ENCODE data around the gene CRYBB1. TPM values are rescaled to one million over a fixed set of nuclear protein-coding genes. Genes with fewer than 3 reads are reported as not detected.

CRYBB1 gene
- total RNA-seq, 2 experiments from 2014 or later = 0.65 to 1.2 TPM

DNA sequence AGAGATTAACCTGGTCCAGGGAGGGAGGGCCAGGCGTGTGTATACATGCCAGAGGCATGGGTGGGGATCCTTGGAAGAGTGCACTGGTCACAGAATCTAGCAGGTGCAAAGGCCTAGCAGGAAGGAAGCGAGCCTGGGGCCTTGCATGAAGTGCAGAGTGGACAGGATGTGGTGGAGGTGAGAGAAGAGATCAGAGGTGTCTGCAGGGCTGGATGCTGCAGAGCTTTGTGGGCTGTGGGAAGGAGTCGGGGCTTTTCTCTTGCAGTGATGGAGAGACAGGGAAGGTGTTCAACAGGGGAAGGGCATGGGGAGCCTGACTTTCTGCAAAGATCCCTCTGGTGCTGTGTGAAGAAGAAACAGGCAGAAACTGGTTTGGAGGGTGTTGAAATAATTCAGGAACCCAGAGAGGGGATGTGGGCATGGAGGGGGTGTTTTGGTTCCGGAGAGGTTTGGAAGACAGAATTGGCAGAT lies 25.4 kb downstream of the CRYBB1 start:
- Mint-ChIP-seq H3K27me3 (peaks cover 4% of the 10 kb centered on the region), H3K4me3 (peak overlapping the region; percentile 45), H3K27ac (peak overlapping the region; percentile 82), H3K9me3 (peaks cover 2% of the 10 kb centered on the region), H3K4me1 (peaks cover 69% of the 10 kb centered on the region), H3K36me3 (ENCODE audit: low read depth) (peaks cover 10% of the 10 kb centered on the region)
- ChIA-PET CTCF (interaction anchor here (0.6 to 1.3 kb wide), 3 partner anchors 13 to 89 kb away, joined by 3 to 4 read pairs (median 3); no protein-coding TSS in a partner anchor), POLR2A (interaction anchor here (0.6 to 3.6 kb wide), 6 partner anchors 12 to 81 kb away, joined by 3 to 16 read pairs (median 5); no protein-coding TSS in a partner anchor)
- DNase-seq = peak; percentile 80

- peak; percentile 84 for DNase-seq
- Mint-ChIP-seq H3K9me3 (peaks cover 2% of the 10 kb centered on the region), H3K4me1 (peaks cover 82% of the 10 kb centered on the region), H3K4me3 (peak within 1 kb of the TSS; percentile 90), H3K27ac (peak within 1 kb of the TSS; percentile 78), H3K36me3 (ENCODE audit: low read depth) (peaks cover 20% of the 10 kb centered on the region), H3K27me3 (no peaks in the 10 kb centered on the region)
- POLR2A ChIA-PET = interaction anchor here (1.0 to 1.9 kb wide), 3 partner anchors 10 to 106 kb away, joined by 3 to 8 read pairs (median 3); partner anchors contain the start of genes HPS4 and SRRD
- CTCF ChIA-PET = no interaction called here
These were observed 27.7 kb downstream of the CRYBB1 start, which contains the start of gene TPST2 for GRCh38 chr22:26589845-26590736. Gene TPST2, minus strand, starts transcription at chr22:26590132. Its CDS starts 48,502 bp downstream, at chr22:26541630.

- no peaks in the 10 kb centered on the region for H3K27me3 Mint-ChIP-seq
- POLR2A ChIA-PET = interaction anchor here (1.0 to 1.9 kb wide), 3 partner anchors 9 to 105 kb away, joined by 3 to 8 read pairs (median 3); partner anchors contain the start of genes HPS4 and SRRD
- peaks cover 27% of the 10 kb centered on the region for H3K36me3 Mint-ChIP-seq (ENCODE audit: low read depth)
- DNase-seq = peak; percentile 29
- H3K4me1 Mint-ChIP-seq = peaks cover 85% of the 10 kb centered on the region
- H3K9me3 Mint-ChIP-seq = peaks cover 2% of the 10 kb centered on the region
- H3K4me3 Mint-ChIP-seq = peak overlapping the region; percentile 90
- peak overlapping the region; percentile 69 for H3K27ac Mint-ChIP-seq
- CTCF ChIA-PET = interaction anchor here (1.3 kb wide), 1 partner anchor 46 kb away, joined by 3 read pairs; no protein-coding TSS in a partner anchor
These were observed 28.4 kb downstream of the CRYBB1 start for GRCh38 chr22:26589367-26589844.

DNA sequence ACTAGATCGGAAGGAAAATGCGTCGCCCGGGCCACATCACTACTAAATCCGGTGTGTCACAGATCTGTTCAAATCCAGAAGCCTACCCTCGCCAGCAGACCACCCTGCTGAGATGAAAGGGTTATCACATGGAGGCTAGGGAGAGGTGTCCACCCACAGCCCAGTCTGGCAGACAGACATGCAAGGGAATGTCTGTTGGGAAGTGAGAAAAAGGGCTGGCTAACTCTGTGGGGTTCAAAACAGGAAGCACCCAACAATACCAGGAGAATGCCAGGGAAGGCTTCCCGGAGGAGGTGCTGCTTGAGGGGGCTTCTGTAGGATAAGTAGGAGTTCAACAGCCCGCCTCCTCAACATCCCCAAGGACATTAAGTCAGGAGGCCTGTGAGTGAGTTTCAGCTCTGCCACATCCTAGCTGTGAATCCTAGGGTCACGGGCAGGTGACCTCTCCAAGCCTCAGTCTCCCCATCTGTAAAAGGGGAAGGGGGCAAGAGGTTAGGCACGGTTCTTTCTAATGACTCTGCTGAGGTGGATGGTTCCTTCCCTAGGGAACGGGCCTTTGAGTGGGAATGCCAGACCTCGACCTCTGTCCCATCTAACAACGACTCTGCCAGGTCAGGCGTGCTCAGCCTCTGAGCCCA lies 29.0 kb downstream of the CRYBB1 start:
- Mint-ChIP-seq H3K9me3 (peaks cover 2% of the 10 kb centered on the region), H3K4me1 (peaks cover 85% of the 10 kb centered on the region)
- CTCF ChIA-PET = interaction anchor here (1.3 kb wide), 1 partner anchor 46 kb away, joined by 3 read pairs; no protein-coding TSS in a partner anchor

GRCh38 chr22:26587991-26588613 lies 29.7 kb downstream of the CRYBB1 start:
- Mint-ChIP-seq H3K36me3 (ENCODE audit: low read depth) (peaks cover 34% of the 10 kb centered on the region), H3K27ac (peak overlapping the region; percentile 69), H3K4me1 (peaks cover 81% of the 10 kb centered on the region), H3K27me3 (no peaks in the 10 kb centered on the region), H3K9me3 (peaks cover 2% of the 10 kb centered on the region), H3K4me3 (peak overlapping the region; percentile 90)
- ChIA-PET POLR2A (interaction anchor here (1.1 kb wide), 1 partner anchor 54 kb away, joined by 3 read pairs; no protein-coding TSS in a partner anchor), CTCF (interaction anchor here (1.3 kb wide), 1 partner anchor 45 kb away, joined by 3 read pairs; no protein-coding TSS in a partner anchor)
- DNase-seq = no peak

More for the DNA sequence above, 29.0 kb downstream of the CRYBB1 start:
- POLR2A ChIA-PET = interaction anchor here (1.2 to 1.9 kb wide), 2 partner anchors 84 to 105 kb away, joined by 3 to 8 read pairs; partner anchors contain the start of genes HPS4 and SRRD
- no peak for DNase-seq
- Mint-ChIP-seq H3K36me3 (ENCODE audit: low read depth) (peaks cover 32% of the 10 kb centered on the region), H3K4me3 (peak overlapping the region; percentile 90), H3K27ac (peak overlapping the region; percentile 69), H3K27me3 (no peaks in the 10 kb centered on the region)

DNA sequence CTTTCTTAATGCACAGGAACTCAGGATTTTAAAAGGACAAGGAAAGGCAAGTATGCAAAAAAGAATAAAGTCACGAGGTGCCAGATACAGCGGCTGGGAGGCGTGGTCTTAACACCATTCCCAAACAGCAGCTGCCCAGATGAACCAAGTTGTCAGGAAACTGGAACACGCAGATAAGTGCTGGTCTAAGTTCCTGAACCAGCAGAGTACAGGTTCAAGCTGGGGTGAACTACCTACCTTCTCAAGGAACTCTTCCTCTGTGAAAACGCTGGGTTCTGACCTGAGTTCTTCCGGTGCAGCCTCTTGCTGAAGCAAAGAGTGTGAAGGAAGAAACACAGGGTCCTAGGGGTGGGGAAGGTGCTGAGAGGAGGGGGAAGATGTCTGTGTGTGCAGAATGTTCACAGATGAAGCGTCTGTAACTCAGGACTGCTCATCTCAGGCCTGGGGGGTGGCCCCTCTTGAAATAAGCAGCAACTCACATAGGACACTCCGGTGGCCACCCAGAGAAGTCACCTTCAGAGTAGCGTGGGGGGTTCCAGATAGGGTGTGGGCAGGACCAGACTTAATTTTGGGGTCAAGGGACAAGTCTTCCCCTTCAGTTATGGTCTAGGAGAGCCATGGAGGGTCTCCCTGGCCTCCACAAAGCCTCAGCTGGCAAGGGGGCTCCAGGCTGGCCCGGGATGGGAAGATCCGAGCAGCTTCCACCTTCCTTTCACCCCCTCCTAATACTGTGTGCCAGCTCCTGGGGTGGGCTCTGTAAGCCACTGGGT lies 31.1 kb downstream of the CRYBB1 start:
- ChIA-PET CTCF (interaction anchor here (0.5 kb wide), 1 partner anchor 48 kb away, joined by 3 read pairs; no protein-coding TSS in a partner anchor), POLR2A (no interaction called here)
- H3K4me1 Mint-ChIP-seq = peaks cover 74% of the 10 kb centered on the region
- H3K36me3 Mint-ChIP-seq (ENCODE audit: low read depth) = peaks cover 43% of the 10 kb centered on the region
- DNase-seq = no peak
- H3K27me3 Mint-ChIP-seq = no peaks in the 10 kb centered on the region
- peak overlapping the region; percentile 68 for H3K27ac Mint-ChIP-seq
- peak overlapping the region; percentile 27 for H3K4me3 Mint-ChIP-seq
- H3K9me3 Mint-ChIP-seq = peaks cover 2% of the 10 kb centered on the region

DNA sequence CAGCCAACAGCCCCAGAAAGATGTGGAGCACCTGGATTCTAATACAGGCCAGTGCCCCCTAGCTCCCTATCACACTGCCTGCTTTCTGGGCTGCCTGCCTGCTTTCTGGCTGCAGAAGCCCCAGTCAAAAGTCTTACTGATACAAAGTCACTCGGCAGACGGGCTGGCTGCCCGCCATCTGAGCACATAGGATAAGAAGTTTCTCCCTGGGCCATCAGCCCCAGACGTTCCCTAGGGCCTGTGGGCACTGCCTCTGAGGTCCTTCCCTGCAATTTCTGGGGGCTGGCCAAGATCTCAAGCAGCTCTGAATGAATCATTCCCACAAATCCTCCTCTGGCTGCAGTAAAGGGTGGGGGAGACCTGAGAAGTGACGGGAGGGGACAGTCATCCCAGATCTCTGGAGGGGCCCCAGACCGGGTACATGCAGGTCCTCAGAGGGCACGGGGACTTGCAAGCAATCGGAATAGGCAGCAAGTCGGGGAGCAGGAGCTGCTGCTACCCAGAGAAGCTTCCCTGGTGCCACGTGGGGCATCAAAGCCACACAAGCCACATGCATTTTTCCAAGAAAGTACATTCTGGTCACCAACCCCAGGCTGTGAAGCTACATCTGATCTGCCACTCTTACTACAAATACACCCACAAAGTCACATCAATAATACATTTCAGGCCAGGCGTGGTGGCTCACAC lies 32.6 kb downstream of the CRYBB1 start:
- no peaks in the 10 kb centered on the region for H3K27me3 Mint-ChIP-seq
- H3K27ac Mint-ChIP-seq = peak overlapping the region; percentile 41
- H3K36me3 Mint-ChIP-seq (ENCODE audit: low read depth) = peaks cover 56% of the 10 kb centered on the region
- POLR2A ChIA-PET = no interaction called here
- peak; percentile 24 for DNase-seq
- H3K4me3 Mint-ChIP-seq = no peak overlapping the region
- peaks cover 2% of the 10 kb centered on the region for H3K9me3 Mint-ChIP-seq
- CTCF ChIA-PET = interaction anchor here (2.0 kb wide), 1 partner anchor 83 kb away, joined by 8 read pairs; no protein-coding TSS in a partner anchor
- peaks cover 78% of the 10 kb centered on the region for H3K4me1 Mint-ChIP-seq

DNA sequence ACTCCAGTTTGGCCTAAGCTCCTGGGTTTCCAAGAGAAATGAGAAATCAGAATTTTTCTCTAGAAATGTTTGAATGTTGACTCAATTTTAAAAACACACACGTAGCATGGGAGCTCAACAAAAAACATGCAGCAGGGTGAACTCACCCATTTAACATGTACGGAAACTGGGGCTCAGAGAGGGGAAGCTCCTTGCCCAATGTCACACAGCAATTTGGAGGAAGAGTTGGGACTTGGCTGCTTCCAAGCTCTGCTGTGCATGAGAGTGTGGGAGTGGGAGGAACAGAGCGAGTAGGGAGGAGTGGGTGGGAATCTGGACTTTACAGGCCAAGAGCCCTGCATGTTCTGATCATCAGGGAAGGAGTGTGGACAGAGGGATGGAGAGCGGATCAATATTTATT lies 33.8 kb downstream of the CRYBB1 start:
- Mint-ChIP-seq H3K4me1 (peaks cover 85% of the 10 kb centered on the region), H3K36me3 (ENCODE audit: low read depth) (peaks cover 62% of the 10 kb centered on the region), H3K4me3 (no peak overlapping the region), H3K27ac (peak overlapping the region; percentile 61), H3K9me3 (peaks cover 2% of the 10 kb centered on the region), H3K27me3 (no peaks in the 10 kb centered on the region)
- CTCF ChIA-PET = interaction anchor here (0.6 to 2.0 kb wide), 2 partner anchors 58 to 82 kb away, joined by 3 to 8 read pairs; no protein-coding TSS in a partner anchor
- POLR2A ChIA-PET = interaction anchor here (0.7 to 1.0 kb wide), 2 partner anchors 90 to 917 kb away, joined by 3 read pairs; no protein-coding TSS in a partner anchor
- DNase-seq = no peak

DNA sequence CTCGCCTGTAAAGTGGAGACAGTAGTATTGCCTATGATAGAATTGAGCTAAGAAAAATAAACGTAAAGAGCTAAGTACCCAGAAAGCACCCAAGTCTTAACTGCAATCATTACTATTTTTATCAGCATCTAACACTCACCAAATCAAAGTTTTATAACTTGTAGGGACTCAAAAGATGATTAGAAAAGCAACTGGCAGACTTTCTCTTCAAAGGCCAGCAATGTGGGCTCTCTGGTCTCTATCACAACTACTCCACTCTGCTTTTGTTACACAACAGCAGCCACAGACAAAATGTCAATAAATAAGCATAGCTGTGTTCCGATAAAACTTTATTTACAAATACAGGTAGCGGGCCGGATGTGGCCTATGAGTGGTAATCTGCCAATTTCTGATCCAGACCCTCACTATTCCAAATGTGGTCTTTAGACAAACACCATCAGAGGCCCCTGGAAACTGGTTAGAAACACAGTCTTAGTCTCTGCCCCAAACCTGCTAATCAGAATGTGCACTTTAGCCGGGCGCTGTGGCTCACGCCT lies 36.1 kb downstream of the CRYBB1 start:
- Mint-ChIP-seq H3K9me3 (no peaks in the 10 kb centered on the region), H3K4me3 (no peak overlapping the region), H3K36me3 (ENCODE audit: low read depth) (peaks cover 62% of the 10 kb centered on the region), H3K27ac (no peak overlapping the region), H3K27me3 (no peaks in the 10 kb centered on the region), H3K4me1 (peaks cover 77% of the 10 kb centered on the region)
- POLR2A ChIA-PET = interaction anchor here (1.4 kb wide), 1 partner anchor 12 kb away, joined by 3 read pairs; no protein-coding TSS in a partner anchor
- DNase-seq = no peak
- CTCF ChIA-PET = no interaction called here

DNA sequence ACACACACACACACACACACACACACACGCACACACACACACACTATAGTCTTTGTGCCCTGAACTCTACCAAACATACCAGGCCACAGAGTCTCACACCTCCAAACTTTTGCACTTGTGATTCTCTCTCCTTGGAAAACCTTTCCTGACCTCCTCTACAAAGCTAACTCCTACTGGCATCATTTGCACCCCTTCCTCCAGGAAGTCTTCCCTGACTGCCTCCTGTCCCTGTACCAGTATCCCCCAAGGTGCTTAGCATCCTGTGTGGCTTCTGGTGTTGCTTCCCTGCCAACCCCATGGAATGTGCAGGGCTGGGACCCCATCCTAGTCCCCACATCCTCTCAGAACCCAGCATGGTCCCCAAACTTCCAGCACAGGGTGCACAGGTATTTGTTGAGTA lies 36.8 kb downstream of the CRYBB1 start:
- POLR2A ChIA-PET = interaction anchor here (1.4 to 2.6 kb wide), 2 partner anchors 13 to 92 kb away, joined by 3 to 10 read pairs; no protein-coding TSS in a partner anchor
- Mint-ChIP-seq H3K4me1 (peaks cover 75% of the 10 kb centered on the region), H3K27ac (peak overlapping the region; percentile 44), H3K27me3 (no peaks in the 10 kb centered on the region), H3K4me3 (peak overlapping the region; percentile 36), H3K36me3 (ENCODE audit: low read depth) (peaks cover 63% of the 10 kb centered on the region), H3K9me3 (no peaks in the 10 kb centered on the region)
- no peak for DNase-seq
- CTCF ChIA-PET = no interaction called here
